ENCODE measurements around the gene PIK3R2.
"Not testable (repeated sequence)": the region's sequence is repeated elsewhere in the genome, so short reads cannot be mapped to it uniquely, and the experiment has no call there.

PIK3R2 gene

GRCh38 chr19:18205200-18205892, 52.4 kb downstream of the PIK3R2 start:
- DNase-seq, result peak; percentile 58

- DNase-seq, result no peak
Measured at GRCh38 chr19:18206018-18206417, 53.1 kb downstream of the PIK3R2 start.

- peak; percentile 56 for DNase-seq
Measured at GRCh38 chr19:18208098-18208951, 55.4 kb downstream of the PIK3R2 start.

- DNase-seq, result not testable (repeated sequence)
Measured at GRCh38 chr19:18209912-18210311, 56.9 kb downstream of the PIK3R2 start.

DNA sequence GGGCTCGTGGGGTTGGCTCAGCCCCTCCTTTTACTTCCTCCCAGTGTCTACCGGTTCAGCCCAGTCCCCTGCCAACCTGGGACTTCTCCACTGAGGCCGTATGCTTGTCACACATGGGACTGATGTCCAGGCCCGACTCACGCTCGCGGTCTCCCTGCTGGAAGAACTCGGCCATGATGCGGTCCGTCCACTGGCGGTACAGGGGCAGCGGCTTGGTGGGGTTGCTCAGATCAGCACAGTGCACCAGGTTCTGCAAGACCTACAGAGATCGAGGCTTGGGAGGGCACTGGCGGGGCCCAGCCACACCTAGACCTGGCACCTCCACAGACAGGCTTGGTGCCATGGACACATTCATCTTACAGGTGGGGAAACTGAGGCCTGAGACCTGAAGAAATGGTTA, 58.7 kb downstream of the PIK3R2 start:
- no peak for DNase-seq

DNA sequence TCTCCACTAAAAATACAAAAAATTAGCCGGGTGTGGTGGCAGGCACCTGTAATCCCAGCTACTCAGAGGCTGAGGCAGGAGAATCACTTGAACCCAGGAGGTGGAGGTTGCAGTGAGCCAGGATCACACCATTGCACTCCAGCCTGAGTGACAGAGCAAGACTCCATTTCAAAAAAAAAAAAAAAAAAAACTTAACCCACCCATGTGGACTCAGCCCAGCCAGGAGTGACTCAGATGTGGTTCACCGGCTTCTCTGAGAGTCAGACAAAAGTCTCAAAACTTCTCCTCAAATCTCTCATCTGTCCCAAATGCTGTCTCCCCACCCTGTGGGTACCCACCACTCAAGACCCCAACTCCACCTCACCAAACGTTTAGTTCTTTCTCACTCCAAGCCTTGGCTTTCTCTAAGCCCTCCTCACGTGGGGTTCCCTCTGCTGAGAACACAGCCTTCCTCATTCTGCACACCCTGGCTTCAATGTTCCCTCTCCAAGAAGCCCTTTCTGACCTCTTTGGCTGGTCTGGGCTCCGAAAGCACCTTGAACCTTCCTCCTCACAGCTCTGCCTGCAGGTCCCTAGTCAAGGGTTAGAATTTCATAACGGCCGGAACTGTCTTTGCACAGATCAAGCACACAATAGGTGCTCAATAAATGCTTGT, 61.9 kb downstream of the PIK3R2 start:
- DNase-seq, result peak; percentile 24

DNA sequence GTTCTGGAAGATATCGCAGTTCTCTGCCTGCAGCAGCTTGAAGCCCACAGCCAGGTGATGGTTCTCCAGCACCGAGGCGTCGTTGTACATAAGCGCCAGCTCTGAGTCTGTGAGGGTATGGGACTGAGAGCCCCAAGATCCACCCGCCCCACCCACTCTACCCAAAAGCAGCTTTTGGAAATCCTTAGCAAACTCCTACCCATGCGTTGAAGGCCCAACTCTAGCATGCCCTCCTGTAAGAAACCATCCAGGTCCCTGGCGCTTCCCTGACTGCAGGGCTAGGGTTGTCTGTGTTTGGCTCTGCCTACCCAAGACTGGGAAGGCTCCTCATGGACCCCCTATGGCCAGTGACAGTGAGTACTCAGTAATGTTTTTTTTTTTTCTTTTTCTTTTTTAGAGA, 63.8 kb downstream of the PIK3R2 start:
- DNase-seq, result no peak

GRCh38 chr19:18218159-18218558, 65.2 kb downstream of the PIK3R2 start:
- DNase-seq, result no peak

GRCh38 chr19:18218600-18218999, 65.6 kb downstream of the PIK3R2 start:
- DNase-seq, result no peak

All from suppressor macrophage treated with lipopolysaccharide for 4 hours (primary cell).